Measurements from ENCODE around the gene CGRRF1. TPM values are rescaled to one million over a fixed set of nuclear protein-coding genes. Genes with fewer than 3 reads are reported as not detected.
A peak's percentile ranks its signal among the peaks of the same experiment; 100 is the strongest.

Gene CGRRF1
- total and polyA plus RNA-seq, 2 of the 13 experiments (the other 11 are each of a cell fraction or from before 2014, with no cell fraction given): 16.8 to 18.2 TPM

- TF ChIP-seq PHF21A (CRISPR knock-in tag; IDR thresholded peaks at IDR 0.05) (peak; percentile 96), HMGXB3 (CRISPR knock-in tag; IDR thresholded peaks at IDR 0.05; ENCODE audit: borderline replicate concordance) (peak; percentile 47; the same call in 1 of the 2 replicates), SP1 (IDR thresholded peaks at IDR 0.05) (no peak), SP1 (CRISPR knock-in tag; IDR thresholded peaks at IDR 0.05) (peak; percentile 77), HES4 (CRISPR knock-in tag; IDR thresholded peaks at IDR 0.05; ENCODE audit: borderline replicate concordance) (peak; percentile 79; the same call in 1 of the 2 replicates), RERE (CRISPR knock-in tag; IDR thresholded peaks at IDR 0.05; ENCODE audit: low read depth) (peak; percentile 68; the same call in 1 of the 2 replicates), SKI (IDR thresholded peaks at IDR 0.05; ENCODE audit: partially characterized antibody) (peak; percentile 41), MAX (IDR thresholded peaks at IDR 0.05) (peak; percentile 67; the same call in 1 of the 2 replicates), KAT8 (CRISPR knock-in tag; IDR thresholded peaks at IDR 0.05) (peak; percentile 90), GMEB1 (CRISPR knock-in tag; IDR thresholded peaks at IDR 0.05; ENCODE audit: borderline replicate concordance) (peak; percentile 80), HNF4G (IDR thresholded peaks at IDR 0.05; ENCODE audit: borderline replicate concordance, low read depth, low read length) (no peak), HNF4G (CRISPR knock-in tag; IDR thresholded peaks at IDR 0.05; ENCODE audit: borderline replicate concordance, low read depth) (peak; percentile 52), KLF15 (CRISPR knock-in tag; IDR thresholded peaks at IDR 0.05; ENCODE audit: borderline replicate concordance) (no peak)
Observed at GRCh38 chr14:54509546-54510501, at the start of gene CGRRF1 (continued).

Data from HepG2 (cell line).